Mesendoderm (in vitro differentiated cells): ENCODE results near the gene ZER1.
A peak's percentile ranks its signal among the peaks of the same experiment; 100 is the strongest.

ENCODE experiments used
- DNase-seq: peaks from one replicate; pipeline ENCODE4 v3.0.0; 2013
- H2AK5ac ChIP-seq: 2 replicates; pipeline ENCODE4 v1.6.1; 2013; ENCODE audit warnings: low read length, inconsistent platforms
- H2BK120ac ChIP-seq: 2 replicates; pipeline ENCODE4 v1.6.1; 2013; ENCODE audit warnings: low read depth, mild to moderate bottlenecking, low read length, moderate library complexity, mixed read lengths
- H2BK15ac ChIP-seq: replicated peaks from 2 replicates; pipeline ENCODE4 v1.6.1; 2013; ENCODE audit warnings: low read depth, mild to moderate bottlenecking, moderate library complexity
- H2BK5ac ChIP-seq: 2 replicates; pipeline ENCODE4 v1.6.1; 2013; ENCODE audit warnings: low read length, inconsistent platforms
- H3K18ac ChIP-seq: 2 replicates; pipeline ENCODE4 v1.6.1; 2013; ENCODE audit warnings: mild to moderate bottlenecking, low read length, mixed read lengths
- H3K23ac ChIP-seq: one replicate; pipeline ENCODE4 v1.6.1; 2013; ENCODE audit warnings: low read length
- H3K27ac ChIP-seq: 2 replicates; pipeline ENCODE4 v1.5.1; 2013; ENCODE audit warnings: low read depth, mild to moderate bottlenecking, inconsistent platforms, low read length, moderate library complexity
- H3K27me3 ChIP-seq: 2 replicates; pipeline ENCODE4 v1.6.1; 2013; ENCODE audit warnings: low read length, control low read depth, mild to moderate bottlenecking, inconsistent platforms; ENCODE audit not compliant: insufficient read depth, poor library complexity
- H3K36me3 ChIP-seq: 2 replicates; pipeline ENCODE4 v1.6.1; 2013; ENCODE audit warnings: low read length, inconsistent platforms; ENCODE audit not compliant: control insufficient read depth, insufficient read depth
- H3K4ac ChIP-seq: one replicate; pipeline ENCODE4 v1.6.1; 2013; ENCODE audit warnings: low read depth, mild to moderate bottlenecking, low read length, moderate library complexity
- H3K4me1 ChIP-seq: 2 replicates; pipeline ENCODE4 v1.6.1; 2013; ENCODE audit warnings: low read depth, low read length, inconsistent platforms; ENCODE audit not compliant: control insufficient read depth
- H3K4me2 ChIP-seq: 2 replicates; pipeline ENCODE4 v1.6.1; 2013; ENCODE audit warnings: low read length
- H3K4me3 ChIP-seq: 2 replicates; pipeline ENCODE4 v1.5.1; 2013; ENCODE audit warnings: mild to moderate bottlenecking, low read length
- H3K56ac ChIP-seq: one replicate; pipeline ENCODE4 v1.6.1; 2013; ENCODE audit warnings: low read length
- H3K79me1 ChIP-seq: 2 replicates; pipeline ENCODE4 v1.6.1; 2013; ENCODE audit warnings: low read length, inconsistent platforms
- H3K79me2 ChIP-seq: 2 replicates; pipeline ENCODE4 v1.6.1; 2013; ENCODE audit warnings: mild to moderate bottlenecking, low read length; ENCODE audit not compliant: control insufficient read depth, insufficient read depth
- H3K9ac ChIP-seq: 2 replicates; pipeline ENCODE4 v1.6.1; 2013; ENCODE audit warnings: low read length, inconsistent platforms
- H4K5ac ChIP-seq: one replicate; pipeline ENCODE4 v1.6.1; 2013; ENCODE audit warnings: low read length
- H4K8ac ChIP-seq: one replicate; pipeline ENCODE4 v1.6.1; 2013; ENCODE audit warnings: low read depth, mild to moderate bottlenecking, control low read depth, low read length, moderate library complexity
- WGBS: extraction: QIAGEN DNeasy Blood & Tissue Kit; methylation state at CpG from one replicate; pipeline ENCODE4 v1.1.7; 2013; ENCODE audit warnings: low lambda C conversion rate, missing lambda C conversion rate; ENCODE audit not compliant: insufficient coverage; ENCODE audit errors: extremely low coverage; 5-methylcytosine and 5-hydroxymethylcytosine counted together

ZER1 gene

GRCh38 chr9:128689820-128690683 lies 81.7 kb downstream of the ZER1 start:
- H3K9ac ChIP-seq = peak overlapping the region; percentile 72

GRCh38 chr9:128689293-128689774 lies 82.4 kb downstream of the ZER1 start:
- peaks cover 14% of the 10 kb centered on the region for H3K79me1 ChIP-seq
- WGBS = no CpG with 5 or more reads among the region's 80 CpGs
- H3K4me1 ChIP-seq = peaks cover 7% of the 10 kb centered on the region
- H2BK5ac ChIP-seq = no peak overlapping the region
- peak overlapping the region; percentile 90 for H4K8ac ChIP-seq
- H3K27me3 ChIP-seq = no peaks in the 10 kb centered on the region
- no peak overlapping the region for H2AK5ac ChIP-seq
- peak overlapping the region; percentile 95 for H3K56ac ChIP-seq
- no peak overlapping the region for H3K4me2 ChIP-seq
- H2BK15ac ChIP-seq = no peak overlapping the region
- H3K9ac ChIP-seq = peak overlapping the region; percentile 92
- peak overlapping the region; percentile 80 for H3K4me3 ChIP-seq
- H2BK120ac ChIP-seq = peak overlapping the region; percentile 95
- peak overlapping the region; percentile 100 for H3K18ac ChIP-seq
- peaks cover 5% of the 10 kb centered on the region for H3K36me3 ChIP-seq
- peak overlapping the region; percentile 100 for H3K4ac ChIP-seq
- H3K79me2 ChIP-seq = peaks cover 58% of the 10 kb centered on the region
- no peak for DNase-seq
- H3K23ac ChIP-seq = no peak overlapping the region
- peak overlapping the region; percentile 99 for H3K27ac ChIP-seq
- no peak overlapping the region for H4K5ac ChIP-seq

More at GRCh38 chr9:128689820-128690683, 81.7 kb downstream of the ZER1 start:
- peaks cover 5% of the 10 kb centered on the region for H3K36me3 ChIP-seq
- peak overlapping the region; percentile 83 for H2BK120ac ChIP-seq
- no CpG with 5 or more reads among the region's 83 CpGs for whole genome bisulfite sequencing
- no peaks in the 10 kb centered on the region for H3K27me3 ChIP-seq
- DNase-seq = peak; percentile 70
- peak overlapping the region; percentile 100 for H3K18ac ChIP-seq
- H3K27ac ChIP-seq = peak overlapping the region; percentile 91
- peak overlapping the region; percentile 100 for H3K4ac ChIP-seq
- H3K56ac ChIP-seq = peak overlapping the region; percentile 87
- no peak overlapping the region for H2BK15ac ChIP-seq
- peaks cover 11% of the 10 kb centered on the region for H3K79me1 ChIP-seq
- H2BK5ac ChIP-seq = no peak overlapping the region
- peak overlapping the region; percentile 67 for H3K4me3 ChIP-seq
- no peak overlapping the region for H4K5ac ChIP-seq
- H4K8ac ChIP-seq = peak overlapping the region; percentile 90
- no peak overlapping the region for H2AK5ac ChIP-seq
- H3K4me2 ChIP-seq = peak overlapping the region; percentile 60
- peaks cover 6% of the 10 kb centered on the region for H3K4me1 ChIP-seq
- no peak overlapping the region for H3K23ac ChIP-seq
- peaks cover 51% of the 10 kb centered on the region for H3K79me2 ChIP-seq

GRCh38 chr9:128688501-128689292 lies 83.0 kb downstream of the ZER1 start, which contains the start of gene SET:
Gene SET, plus strand, starts transcription at chr9:128689222. Its CDS starts 361 bp downstream, at chr9:128689583.
- H3K4me3 ChIP-seq = peak within 1 kb of the TSS; percentile 80

GRCh38 chr9:128687453-128687852 lies 84.3 kb downstream of the ZER1 start:
- Histone ChIP-seq H3K79me2 (peaks cover 62% of the 10 kb centered on the region), H2BK5ac (no peak overlapping the region), H3K23ac (no peak overlapping the region), H3K18ac (no peak overlapping the region), H4K5ac (no peak overlapping the region), H3K56ac (peak overlapping the region; percentile 98), H3K9ac (no peak overlapping the region), H3K4me2 (no peak overlapping the region), H3K4ac (no peak overlapping the region), H2AK5ac (no peak overlapping the region), H3K4me3 (no peak overlapping the region), H3K27me3 (no peaks in the 10 kb centered on the region), H2BK15ac (no peak overlapping the region), H3K79me1 (peaks cover 13% of the 10 kb centered on the region), H2BK120ac (no peak overlapping the region), H3K27ac (no peak overlapping the region), H3K36me3 (peaks cover 3% of the 10 kb centered on the region), H4K8ac (no peak overlapping the region), H3K4me1 (peaks cover 7% of the 10 kb centered on the region)
- WGBS = no CpG with 5 or more reads among the region's 4 CpGs
- DNase-seq = no peak

More at GRCh38 chr9:128688501-128689292, 83.0 kb downstream of the ZER1 start, which contains the start of gene SET:
- Histone ChIP-seq H2BK120ac (peak within 1 kb of the TSS; percentile 95), H2AK5ac (no peak within 1 kb of the TSS), H3K79me2 (peaks cover 63% of the 10 kb centered on the region), H3K27ac (peak within 1 kb of the TSS; percentile 99), H4K8ac (peak within 1 kb of the TSS; percentile 90), H3K79me1 (peaks cover 14% of the 10 kb centered on the region), H3K56ac (peak within 1 kb of the TSS; percentile 98), H2BK5ac (peak within 1 kb of the TSS; percentile 45), H2BK15ac (no peak within 1 kb of the TSS), H3K27me3 (no peaks in the 10 kb centered on the region), H3K9ac (peak within 1 kb of the TSS; percentile 95), H3K4me2 (peak within 1 kb of the TSS; percentile 94), H3K18ac (peak within 1 kb of the TSS; percentile 100), H3K36me3 (peaks cover 5% of the 10 kb centered on the region), H3K4me1 (peaks cover 7% of the 10 kb centered on the region), H3K23ac (peak within 1 kb of the TSS; percentile 95), H3K4ac (peak within 1 kb of the TSS; percentile 100), H4K5ac (no peak within 1 kb of the TSS)
- peak; percentile 96 for DNase-seq
- WGBS = no CpG with 5 or more reads among the region's 93 CpGs

GRCh38 chr9:128685636-128686489 lies 85.9 kb downstream of the ZER1 start:
- Histone ChIP-seq H2BK120ac (no peak overlapping the region), H4K5ac (no peak overlapping the region), H3K18ac (no peak overlapping the region), H3K4me1 (peaks cover 7% of the 10 kb centered on the region), H3K27me3 (no peaks in the 10 kb centered on the region), H2AK5ac (peak overlapping the region; percentile 43), H3K56ac (peak overlapping the region; percentile 94), H3K79me2 (peaks cover 52% of the 10 kb centered on the region), H4K8ac (no peak overlapping the region), H3K4me2 (peak overlapping the region; percentile 100), H3K9ac (peak overlapping the region; percentile 96), H3K4ac (no peak overlapping the region), H3K79me1 (peaks cover 10% of the 10 kb centered on the region), H3K36me3 (no peaks in the 10 kb centered on the region), H2BK5ac (no peak overlapping the region), H3K27ac (no peak overlapping the region), H2BK15ac (no peak overlapping the region), H3K4me3 (no peak overlapping the region), H3K23ac (peak overlapping the region; percentile 48)
- no peak for DNase-seq
- no CpG with 5 or more reads among the region's 17 CpGs for WGBS
